GM12878 (cell line): ENCODE results near the gene ANO10.

Experiments used
- ATF7 ChIP-seq: fragments of 450-650 bp; IDR thresholded peaks from 2 replicates; pipeline ENCODE4 v1.6.1; 2016; ENCODE audit warnings: low read depth, mild to moderate bottlenecking
- BMI1 ChIP-seq: fragments of 450-650 bp; IDR thresholded peaks from 2 replicates; pipeline ENCODE4 v1.6.1; 2016; ENCODE audit warnings: mild to moderate bottlenecking, moderate library complexity, borderline replicate concordance
- CEBPB ChIP-seq, 2 experiments: fragments of 150-350 bp in 1 of 2; IDR thresholded peaks; 2 replicates each; pipeline ENCODE4 v1.6.1; 2012 to 2014; ENCODE audit warnings: low read depth in 2 of 2, low read length in 2 of 2, borderline replicate concordance in 1 of 2, inconsistent platforms in 1 of 2
- MEF2A ChIP-seq: IDR thresholded peaks from 2 replicates; pipeline ENCODE4 v1.6.1; 2011; ENCODE audit warnings: low read depth, mild to moderate bottlenecking, low read length, moderate library complexity; ENCODE audit not compliant: insufficient read depth
- NFIC ChIP-seq: IDR thresholded peaks from 2 replicates; pipeline ENCODE4 v1.6.1; 2012; ENCODE audit warnings: low read depth, mild to moderate bottlenecking, inconsistent platforms, low read length, moderate library complexity
- POLR2AphosphoS5 ChIP-seq: IDR thresholded peaks from 2 replicates; pipeline ENCODE4 v1.6.1; 2011; ENCODE audit warnings: mild to moderate bottlenecking, low read length, inconsistent platforms
- SP1 ChIP-seq: IDR thresholded peaks from one replicate; pipeline ENCODE4 v1.6.1; 2011; ENCODE audit warnings: low read depth, low read length
- TF ChIP-seq, protein P1 (sequence below): IDR thresholded peaks from 2 replicates; pipeline ENCODE4 v1.6.1; 2011; ENCODE audit warnings: mild to moderate bottlenecking, low read depth, low read length, moderate library complexity; ENCODE audit not compliant: insufficient replicate concordance
- TF ChIP-seq, protein P2 (sequence below), 3 experiments: IDR thresholded peaks in 2 of 3; conservative IDR thresholded peaks in 1 of 3; 2 replicates each; pipeline ENCODE4 v1.5.1; 2011; ENCODE audit warnings: low read depth in 3 of 3, low read length in 3 of 3, mild to moderate bottlenecking in 3 of 3, control low read depth in 2 of 3, moderate library complexity in 2 of 3, inconsistent platforms in 1 of 3, mixed read lengths in 1 of 3; ENCODE audit not compliant: control insufficient read depth in 2 of 3, insufficient read depth in 1 of 3; ENCODE audit errors: extremely low read depth in 1 of 3
- TF ChIP-seq, protein P3 (sequence below): IDR thresholded peaks from 2 replicates; pipeline ENCODE4 v1.6.1; 2011; ENCODE audit warnings: borderline replicate concordance, low read depth, mild to moderate bottlenecking, moderate library complexity, mixed read lengths, low read length; ENCODE audit not compliant: insufficient read depth; ENCODE audit errors: extremely low read length
- TF ChIP-seq, protein P4 (sequence below): IDR thresholded peaks from 2 replicates; pipeline ENCODE4 v1.6.1; 2012; ENCODE audit warnings: low read depth, low read length, improper control_type of control experiment
- TF ChIP-seq, protein P5 (sequence below): IDR thresholded peaks from 2 replicates; pipeline ENCODE4 v1.6.1; 2012; ENCODE audit warnings: low read depth, low read length, improper control_type of control experiment

DNA sequence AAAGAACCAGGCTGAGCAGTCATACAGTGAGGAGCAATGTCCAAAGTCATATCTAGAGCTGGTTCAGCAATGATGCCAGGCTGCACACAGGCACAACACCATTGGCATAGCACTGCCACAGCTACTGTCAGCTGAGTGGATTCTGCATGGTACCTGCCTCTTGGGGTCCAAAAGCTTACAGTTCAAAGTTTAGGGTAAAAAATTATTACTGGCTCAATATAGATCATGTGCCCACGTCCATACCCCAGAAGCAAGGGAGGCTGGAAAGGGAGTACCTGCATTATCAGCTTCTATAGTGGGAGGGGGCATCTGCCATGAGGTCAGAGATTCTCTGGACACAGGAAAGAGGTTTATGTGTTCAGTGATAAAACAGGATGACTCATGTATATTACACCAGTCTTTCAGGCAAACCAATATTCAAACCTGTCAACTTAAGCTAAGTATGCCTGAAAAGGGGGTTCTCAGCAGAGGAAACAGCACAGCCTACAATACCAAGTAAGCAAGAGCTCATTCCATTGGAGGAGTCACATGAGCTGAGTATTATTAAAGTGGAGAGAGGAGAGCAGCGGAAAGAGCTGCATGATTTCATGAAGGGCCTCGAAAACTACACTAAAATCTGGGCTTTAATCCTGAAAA, 99.0 kb downstream of the ANO10 start:
- TF ChIP-seq SP1 (no peak), MEF2A (no peak), BMI1 (no peak), NFIC (no peak), ATF7 (no peak), POLR2AphosphoS5 (no peak), CEBPB (IDR thresholded peaks at IDR 0.05; ENCODE audit: borderline replicate concordance in 1 of 2, low read depth in 2 of 2, low read length in 2 of 2) (no peak)
- TF ChIP-seq, protein P1, sequence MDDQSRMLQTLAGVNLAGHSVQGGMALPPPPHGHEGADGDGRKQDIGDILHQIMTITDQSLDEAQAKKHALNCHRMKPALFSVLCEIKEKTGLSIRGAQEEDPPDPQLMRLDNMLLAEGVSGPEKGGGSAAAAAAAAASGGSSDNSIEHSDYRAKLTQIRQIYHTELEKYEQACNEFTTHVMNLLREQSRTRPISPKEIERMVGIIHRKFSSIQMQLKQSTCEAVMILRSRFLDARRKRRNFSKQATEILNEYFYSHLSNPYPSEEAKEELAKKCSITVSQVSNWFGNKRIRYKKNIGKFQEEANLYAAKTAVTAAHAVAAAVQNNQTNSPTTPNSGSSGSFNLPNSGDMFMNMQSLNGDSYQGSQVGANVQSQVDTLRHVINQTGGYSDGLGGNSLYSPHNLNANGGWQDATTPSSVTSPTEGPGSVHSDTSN: no peak
- TF ChIP-seq, protein P2, sequence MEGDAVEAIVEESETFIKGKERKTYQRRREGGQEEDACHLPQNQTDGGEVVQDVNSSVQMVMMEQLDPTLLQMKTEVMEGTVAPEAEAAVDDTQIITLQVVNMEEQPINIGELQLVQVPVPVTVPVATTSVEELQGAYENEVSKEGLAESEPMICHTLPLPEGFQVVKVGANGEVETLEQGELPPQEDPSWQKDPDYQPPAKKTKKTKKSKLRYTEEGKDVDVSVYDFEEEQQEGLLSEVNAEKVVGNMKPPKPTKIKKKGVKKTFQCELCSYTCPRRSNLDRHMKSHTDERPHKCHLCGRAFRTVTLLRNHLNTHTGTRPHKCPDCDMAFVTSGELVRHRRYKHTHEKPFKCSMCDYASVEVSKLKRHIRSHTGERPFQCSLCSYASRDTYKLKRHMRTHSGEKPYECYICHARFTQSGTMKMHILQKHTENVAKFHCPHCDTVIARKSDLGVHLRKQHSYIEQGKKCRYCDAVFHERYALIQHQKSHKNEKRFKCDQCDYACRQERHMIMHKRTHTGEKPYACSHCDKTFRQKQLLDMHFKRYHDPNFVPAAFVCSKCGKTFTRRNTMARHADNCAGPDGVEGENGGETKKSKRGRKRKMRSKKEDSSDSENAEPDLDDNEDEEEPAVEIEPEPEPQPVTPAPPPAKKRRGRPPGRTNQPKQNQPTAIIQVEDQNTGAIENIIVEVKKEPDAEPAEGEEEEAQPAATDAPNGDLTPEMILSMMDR (IDR thresholded peaks at IDR 0.05 in 2 of 3, conservative IDR thresholded peaks at IDR 0.05 in 1 of 3; ENCODE audit: control insufficient read depth in 2 of 3, extremely low read depth in 1 of 3, insufficient read depth in 1 of 3, low read depth in 3 of 3, low read length in 3 of 3): no peak
- TF ChIP-seq, protein P3, sequence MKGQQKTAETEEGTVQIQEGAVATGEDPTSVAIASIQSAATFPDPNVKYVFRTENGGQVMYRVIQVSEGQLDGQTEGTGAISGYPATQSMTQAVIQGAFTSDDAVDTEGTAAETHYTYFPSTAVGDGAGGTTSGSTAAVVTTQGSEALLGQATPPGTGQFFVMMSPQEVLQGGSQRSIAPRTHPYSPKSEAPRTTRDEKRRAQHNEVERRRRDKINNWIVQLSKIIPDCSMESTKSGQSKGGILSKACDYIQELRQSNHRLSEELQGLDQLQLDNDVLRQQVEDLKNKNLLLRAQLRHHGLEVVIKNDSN: no peak
- TF ChIP-seq, protein P4, sequence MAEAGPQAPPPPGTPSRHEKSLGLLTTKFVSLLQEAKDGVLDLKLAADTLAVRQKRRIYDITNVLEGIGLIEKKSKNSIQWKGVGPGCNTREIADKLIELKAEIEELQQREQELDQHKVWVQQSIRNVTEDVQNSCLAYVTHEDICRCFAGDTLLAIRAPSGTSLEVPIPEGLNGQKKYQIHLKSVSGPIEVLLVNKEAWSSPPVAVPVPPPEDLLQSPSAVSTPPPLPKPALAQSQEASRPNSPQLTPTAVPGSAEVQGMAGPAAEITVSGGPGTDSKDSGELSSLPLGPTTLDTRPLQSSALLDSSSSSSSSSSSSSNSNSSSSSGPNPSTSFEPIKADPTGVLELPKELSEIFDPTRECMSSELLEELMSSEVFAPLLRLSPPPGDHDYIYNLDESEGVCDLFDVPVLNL: no peak
- TF ChIP-seq, protein P5, sequence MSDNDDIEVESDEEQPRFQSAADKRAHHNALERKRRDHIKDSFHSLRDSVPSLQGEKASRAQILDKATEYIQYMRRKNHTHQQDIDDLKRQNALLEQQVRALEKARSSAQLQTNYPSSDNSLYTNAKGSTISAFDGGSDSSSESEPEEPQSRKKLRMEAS: no peak
